Midbrain (tissue), 1 donor: ENCODE results near the gene DESI1.
"Not testable (repeated sequence)": the region's sequence is repeated elsewhere in the genome, so short reads cannot be mapped to it uniquely, and the experiment has no call there.

ENCODE experiments used
- DNase-seq: peaks from one replicate; lab custom pipeline; 2025; lab: John Stamatoyannopoulos, UW

Gene DESI1

DNA sequence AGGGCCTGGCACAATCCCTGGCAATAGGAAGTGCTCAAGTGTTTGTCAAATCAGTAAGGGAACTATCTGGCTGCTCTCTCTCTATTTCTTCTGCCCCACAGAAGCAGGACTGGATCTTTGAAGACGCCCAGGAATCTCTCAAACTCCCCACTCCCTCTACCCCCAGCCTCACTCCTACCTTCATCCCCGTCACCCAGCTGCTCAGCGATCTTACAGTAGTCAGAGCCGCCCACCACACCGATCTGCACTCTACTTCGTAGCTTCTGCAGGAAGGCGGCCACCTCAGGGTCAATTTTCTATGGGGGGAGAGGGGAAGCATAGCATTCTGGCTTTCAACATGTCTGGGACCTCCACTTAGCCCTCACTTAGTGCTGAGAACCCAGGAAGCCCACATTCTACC is 34.9 kb downstream of the DESI1 start:
- no peak for DNase-seq

DNA sequence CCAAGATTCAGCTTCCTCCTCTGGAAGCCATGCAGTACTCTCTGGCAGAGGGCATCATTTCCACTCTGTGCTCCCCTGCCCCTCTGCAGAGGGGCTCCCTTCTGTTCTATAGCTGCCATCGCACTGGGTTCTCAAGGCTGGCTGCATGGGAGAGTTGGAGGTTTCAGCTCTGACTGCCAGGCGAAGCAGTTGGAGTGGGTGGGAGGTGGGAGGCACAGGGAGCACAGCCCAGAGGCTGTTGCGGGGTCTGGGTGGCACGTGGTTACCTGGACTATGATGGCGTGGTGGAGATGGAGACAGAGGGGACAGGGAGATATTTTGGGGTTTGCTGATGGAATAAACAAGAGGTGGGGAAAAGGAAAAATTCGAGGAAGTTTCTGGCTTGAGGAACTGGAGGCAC is 36.0 kb downstream of the DESI1 start:
- no peak for DNase-seq

DNA sequence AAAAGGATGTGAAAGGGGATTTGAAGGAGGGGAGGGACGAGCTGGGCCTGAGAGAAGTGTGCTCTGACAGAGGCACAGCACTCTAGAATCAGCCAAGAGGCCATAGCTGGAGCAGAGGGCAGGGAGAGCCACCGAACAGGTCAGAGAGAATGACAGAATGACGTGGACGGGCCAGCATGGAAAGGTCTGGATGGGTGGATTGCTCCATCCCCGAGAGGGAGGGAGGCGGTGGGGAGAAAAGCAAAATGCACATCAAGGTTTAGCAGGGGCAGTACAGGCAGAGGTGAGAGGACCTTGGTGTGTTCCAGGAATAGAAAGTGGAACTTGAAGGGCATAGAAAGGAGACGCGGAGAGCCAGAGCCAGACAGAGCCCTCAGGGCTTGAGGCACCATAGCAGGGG is 38.1 kb downstream of the DESI1 start:
- DNase-seq = no peak

DNA sequence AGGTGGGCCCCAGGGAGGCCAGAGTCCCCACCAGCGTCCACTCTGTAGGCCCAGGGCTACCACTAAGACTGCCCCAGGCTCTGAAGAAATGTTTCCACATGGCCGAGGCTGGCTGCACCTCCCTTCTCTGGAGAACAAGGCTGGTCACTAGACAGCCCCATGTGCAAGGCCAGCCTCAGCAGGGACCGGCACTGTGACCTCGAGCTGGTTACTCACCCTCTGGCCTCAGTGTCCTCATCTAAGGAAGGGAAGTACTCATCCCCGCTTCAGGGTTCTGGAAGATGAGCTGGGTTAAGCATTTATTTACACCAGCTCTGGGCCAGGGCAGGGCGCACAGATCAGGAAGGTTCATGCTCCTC is 40.9 kb downstream of the DESI1 start:
- DNase-seq = no peak

DNA sequence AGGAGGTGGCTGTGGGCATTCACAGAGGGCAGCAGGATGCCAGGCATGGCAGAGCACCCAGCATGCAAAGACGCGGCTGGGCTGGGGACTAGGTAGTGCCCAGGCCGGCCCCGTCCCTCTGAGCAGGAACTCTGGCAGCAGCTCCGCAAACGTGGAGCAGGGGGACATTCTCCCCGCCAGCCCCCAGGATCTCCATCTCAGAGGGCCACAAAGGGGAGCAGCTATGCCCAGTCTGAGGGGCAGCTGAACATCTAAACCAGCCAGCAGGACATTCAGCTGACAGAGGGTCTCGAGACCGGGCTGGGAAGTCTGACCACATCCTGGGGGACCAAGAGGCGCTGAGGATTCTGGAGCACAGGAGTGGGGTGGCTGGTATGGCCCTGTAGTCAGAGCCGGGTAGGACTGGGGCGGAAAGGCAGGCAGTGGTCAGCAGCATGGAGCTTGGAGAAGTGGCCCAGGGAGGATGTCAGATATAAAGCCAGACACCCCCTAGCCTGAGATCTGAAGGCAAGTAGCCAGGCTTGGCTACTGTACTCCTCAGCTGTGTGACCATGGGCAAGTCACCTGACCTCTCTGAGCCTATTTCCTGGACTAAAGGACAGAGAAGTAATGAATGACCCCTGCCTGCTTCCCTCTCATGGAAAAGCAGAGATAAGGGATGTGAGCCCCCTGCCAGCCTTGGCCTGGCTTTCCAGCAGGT is 41.4 kb downstream of the DESI1 start:
- no peak for DNase-seq

DNA sequence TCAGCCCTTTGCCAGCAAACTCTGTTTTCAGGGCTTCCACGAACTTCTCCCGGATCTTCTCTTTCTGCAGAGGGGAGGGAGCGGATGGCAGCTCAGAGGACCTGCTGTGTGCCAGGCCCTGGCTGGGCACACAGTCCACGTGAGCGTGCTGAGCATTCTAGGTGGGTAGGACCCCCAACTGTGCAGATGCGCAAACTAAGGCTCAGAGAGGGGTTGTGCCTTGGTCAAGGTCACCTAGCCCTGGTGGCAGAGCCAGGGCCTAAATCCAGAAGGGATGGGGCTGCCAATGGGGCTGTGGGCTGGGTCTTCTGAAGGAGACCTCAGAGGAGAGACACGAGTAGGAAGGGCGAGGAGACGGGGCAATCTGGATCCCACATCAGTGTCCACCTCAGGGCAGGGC is 42.0 kb downstream of the DESI1 start:
- no peak for DNase-seq

DNA sequence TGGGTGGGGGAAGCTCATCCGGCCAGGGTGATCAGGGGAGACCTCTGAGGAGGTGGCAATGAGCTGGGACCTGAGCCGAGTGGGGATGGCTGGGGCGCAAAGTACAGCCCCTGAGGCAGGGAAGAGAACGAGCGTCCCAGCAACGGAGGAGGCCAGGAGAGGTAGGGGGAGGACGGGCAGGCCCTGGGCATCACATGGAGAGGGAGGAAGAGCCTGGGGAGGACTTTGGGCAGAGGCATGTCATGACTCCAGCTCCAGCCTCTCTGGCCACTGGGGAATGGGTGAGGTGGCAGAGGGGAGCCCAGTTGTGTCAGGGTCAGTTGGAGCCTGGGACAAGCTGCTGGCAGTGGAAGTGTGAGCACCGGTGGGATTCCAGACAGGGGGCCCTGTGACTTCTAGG is 42.7 kb downstream of the DESI1 start:
- DNase-seq = no peak

DNA sequence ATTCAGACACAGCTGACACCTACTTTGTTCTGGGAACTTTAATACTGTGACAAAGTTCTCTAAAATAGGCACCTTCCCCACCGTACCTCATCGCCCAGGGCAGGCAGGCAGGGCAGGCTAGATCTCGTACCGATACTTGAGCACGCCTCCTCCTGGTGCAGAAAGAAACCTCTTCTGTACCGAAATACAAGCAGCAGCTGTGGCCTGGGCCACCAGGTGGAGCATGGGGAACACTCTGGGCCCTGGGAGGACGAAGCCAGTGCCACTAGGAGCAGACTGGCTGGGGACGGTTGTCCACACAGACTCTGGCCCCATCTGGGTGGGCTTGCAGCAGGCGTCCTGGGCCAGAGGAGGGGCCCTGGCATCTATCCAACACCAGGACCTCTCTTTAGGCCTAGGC is 44.0 kb downstream of the DESI1 start:
- DNase-seq = no peak

DNA sequence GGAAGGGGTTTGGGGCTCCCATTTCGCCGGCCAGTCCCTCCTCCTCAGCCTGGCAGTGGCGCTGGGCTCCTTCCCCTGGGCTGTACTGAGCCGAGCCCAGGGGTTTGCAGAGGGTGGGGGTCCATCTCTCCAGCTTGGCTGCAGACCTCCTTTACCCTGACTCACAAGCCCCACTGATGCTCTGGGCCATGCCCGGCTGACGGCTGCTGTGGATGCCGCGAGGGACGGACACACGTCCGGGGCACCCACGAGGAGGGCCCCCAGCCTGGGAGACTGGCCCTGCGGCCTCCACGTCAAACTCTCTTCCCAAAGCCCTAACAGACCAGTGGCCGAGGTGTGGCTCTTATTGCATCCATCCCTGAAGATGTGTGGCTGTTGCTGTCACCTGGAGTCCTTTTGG is 45.3 kb downstream of the DESI1 start:
- DNase-seq = no peak

DNA sequence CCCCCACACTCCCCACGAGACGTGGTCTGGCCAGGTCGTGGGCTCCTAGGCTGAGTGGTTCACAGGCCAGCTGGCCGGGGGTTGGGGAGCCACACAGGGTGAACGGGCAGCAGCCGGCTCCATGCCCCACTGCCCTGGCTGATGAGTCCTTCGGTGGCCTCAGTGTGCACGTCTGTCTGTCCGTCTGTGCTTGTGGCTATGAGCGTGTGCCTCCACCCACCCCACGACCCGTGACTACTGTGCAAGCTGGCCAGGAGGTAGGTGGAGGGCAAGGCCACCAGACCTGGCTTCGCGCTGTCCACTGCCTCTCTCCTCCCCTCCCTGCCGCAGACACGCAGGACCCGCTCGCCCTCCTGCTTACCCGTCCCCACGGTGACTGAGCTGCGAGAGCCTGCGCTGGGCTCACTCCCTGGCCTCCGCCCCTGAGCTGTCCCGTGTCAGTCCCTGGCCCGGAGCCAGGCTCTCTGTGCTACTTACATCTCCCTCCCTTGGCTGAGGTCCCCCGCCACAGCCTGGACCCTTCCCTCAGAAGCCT is 45.9 kb downstream of the DESI1 start:
- DNase-seq = peak; percentile 35

DNA sequence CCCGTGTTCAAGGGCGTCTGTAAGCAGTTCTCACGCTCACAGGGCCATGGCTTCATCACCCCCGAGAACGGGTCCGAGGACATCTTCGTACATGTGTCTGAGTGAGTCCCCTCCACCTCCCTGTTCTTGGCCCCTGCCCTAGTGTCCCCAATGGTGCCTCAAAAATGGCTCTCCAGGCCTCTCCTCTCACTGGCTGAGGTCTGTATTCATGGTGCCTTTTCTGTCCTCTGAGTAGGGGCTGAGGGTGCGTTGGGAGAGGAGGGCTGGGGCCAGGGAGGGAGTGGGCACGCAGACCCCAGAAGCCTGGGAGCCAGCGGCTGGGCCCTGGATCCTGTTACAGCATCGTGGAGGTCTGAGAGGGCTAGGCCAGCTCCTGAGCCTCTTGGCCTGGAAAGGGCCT is 47.2 kb downstream of the DESI1 start:
- no peak for DNase-seq

DNA sequence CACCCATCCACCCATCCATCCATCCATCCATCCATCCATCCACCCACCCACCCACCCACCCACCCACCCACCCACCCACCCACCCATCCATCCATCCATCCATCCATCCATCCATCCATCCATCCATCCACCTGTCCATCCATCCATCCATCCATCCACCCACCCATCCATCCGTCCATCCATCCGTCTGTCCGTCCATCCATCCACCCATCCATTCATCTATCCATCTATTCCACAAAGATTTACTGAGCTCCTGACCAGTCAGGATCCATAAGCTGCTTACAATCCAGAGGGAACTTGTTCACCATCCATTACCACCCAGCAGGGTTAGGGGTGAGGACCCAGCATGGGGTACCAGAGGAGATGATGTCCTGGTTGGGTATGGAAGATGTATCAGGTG is 48.5 kb downstream of the DESI1 start:
- DNase-seq = not testable (repeated sequence)

DNA sequence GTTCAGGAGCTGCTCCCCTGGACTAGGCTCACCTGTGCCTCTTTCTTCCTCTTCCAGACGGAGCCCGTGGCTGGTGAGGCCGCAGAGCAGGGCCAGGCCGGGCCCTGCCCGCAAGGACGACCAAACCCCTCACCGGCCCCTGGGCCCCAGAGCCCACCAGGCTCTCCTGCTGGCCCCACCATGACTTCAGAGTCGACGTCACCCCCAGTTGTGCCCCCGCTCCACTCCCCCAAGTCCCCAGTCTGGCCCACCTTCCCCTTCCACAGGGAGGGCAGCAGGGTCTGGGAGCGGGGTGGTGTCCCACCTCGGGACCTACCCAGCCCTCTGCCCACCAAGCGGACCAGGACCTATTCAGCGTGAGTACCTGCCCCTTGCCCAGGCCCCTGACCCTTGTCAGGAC is 49.1 kb downstream of the DESI1 start:
- DNase-seq = no peak

DNA sequence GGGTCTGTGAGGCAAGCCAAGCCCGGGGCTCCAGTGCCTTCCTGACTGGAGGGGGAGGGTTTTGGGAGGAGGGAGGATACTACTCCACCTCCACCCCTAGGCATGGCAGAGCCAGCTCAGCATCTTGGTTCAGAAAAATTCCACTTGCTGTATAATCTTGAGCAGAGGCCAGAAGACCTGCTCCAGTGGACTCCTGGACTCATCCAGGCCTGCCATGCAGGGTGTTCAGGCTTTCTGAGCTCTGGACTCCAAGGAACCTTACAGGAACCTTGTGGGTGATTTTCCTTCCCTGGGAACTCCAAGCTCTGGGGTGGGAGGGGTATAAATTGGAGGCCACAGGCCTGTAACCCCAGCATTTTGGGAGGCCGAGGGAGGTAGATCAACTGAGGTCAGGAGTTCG is 50.6 kb downstream of the DESI1 start:
- DNase-seq = no peak

DNA sequence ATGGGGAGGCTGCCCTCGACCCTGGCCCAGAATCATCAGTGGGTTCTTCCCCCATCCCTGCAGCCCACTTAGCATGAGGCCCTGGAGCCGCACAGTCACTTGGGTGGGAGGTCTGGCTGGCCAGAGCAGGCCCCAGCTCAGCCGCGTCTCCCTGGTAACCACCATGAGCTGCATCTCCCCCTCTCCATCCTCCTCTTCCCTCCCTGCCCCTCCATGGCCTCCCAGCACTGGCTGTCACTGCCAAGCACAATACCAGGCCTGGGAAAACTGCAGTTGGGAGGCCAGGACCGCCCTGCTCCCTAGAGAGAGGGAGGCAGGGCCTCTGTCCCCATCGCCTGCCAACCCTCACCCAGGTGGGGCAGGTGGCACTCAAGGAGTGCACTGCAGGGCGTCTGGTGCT is 52.0 kb downstream of the DESI1 start:
- DNase-seq = no peak

DNA sequence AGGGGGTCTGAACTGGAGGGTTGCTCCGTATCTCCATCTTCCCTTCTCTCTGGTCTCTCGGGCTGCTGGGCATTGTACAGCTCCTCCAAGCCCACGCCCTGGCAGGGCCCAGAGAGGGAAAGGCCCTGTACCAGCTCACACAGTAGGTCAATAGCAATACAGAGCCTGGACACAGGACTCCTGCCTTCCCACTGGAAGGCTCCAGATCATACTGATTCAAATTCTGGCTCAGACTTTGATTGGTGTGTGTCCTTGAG is 53.4 kb downstream of the DESI1 start:
- DNase-seq = no peak

DNA sequence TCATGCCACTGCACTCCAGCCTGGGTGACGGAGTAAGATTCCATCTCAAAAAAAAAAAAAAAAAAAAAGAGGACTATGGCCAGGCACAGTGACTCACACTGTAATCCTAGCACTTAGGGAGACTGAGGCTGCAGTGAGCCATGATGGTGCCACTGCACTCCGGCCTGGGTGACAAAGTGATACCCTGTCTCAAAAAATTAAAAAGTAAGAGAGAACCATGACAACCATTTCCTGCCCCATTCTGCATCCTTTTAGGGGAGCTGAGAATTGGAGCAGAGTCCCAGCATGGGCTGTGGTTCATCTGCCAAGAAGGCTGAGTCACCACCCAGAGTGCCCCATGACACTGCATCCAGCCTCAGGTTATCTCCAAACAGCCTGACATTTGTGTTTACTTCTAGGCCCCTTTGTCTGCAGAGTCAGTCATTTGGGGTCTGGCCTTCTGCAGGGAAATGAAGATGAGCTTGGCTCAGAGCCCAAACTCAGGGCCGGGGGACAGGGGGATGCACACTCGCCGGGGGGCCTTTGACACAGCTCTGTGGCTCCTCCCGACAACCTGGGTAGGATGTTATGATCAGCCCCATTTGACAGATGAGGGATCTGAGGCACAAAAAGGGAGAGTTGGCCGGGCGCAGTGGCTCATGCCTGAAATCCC is 55.3 kb downstream of the DESI1 start:
- no peak for DNase-seq

DNA sequence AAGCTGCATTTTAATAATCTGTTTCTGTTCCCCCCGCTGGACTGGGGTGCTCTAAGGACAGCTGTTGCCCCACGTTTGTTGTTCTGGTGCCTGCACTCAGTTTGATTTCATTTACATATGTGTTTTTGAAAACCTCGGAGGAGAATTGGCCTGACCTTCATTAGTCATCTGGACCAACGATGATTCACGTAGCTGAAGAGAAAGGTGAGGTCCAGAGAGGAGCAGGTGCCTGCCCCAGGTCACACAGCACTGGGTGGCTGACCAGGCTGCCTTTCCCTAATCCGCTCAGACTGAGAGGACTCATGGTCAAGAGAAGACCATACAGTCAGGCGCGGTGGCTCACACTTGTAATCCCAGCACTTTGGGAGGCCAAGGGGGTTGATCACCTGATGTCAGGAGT is 56.3 kb downstream of the DESI1 start:
- DNase-seq = no peak

DNA sequence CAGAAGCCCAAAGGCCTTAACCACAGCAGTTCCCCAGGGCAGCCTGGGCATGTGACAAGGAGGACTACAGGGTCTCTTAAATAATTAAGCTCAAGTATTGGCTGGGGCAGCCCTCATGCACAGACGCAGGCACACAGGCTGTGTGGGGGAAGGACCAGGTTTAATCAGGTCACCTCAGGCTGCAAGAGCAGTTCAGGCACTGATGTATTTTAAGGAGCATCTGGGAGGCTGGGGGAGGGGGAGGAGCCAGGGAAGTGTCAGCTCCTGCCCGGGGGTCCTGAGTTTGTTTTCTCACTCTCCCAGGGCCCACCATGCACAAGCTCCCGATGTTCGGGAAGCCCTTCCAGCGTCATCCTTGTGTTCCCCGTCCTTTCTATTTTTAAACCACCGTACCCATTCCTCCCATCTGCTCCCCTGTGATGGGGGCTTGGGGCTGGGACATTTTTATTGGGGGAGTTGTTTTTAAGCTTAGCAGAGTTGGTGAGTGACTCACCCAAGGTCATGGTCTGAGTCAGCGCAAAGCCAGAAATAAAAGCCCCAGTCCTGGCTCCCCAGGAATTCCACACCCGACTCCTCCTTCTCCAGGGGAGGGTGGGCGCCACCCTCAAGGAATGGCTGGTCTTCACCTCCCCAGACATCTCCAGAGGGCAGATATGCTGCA is 57.7 kb downstream of the DESI1 start:
- DNase-seq = no peak

DNA sequence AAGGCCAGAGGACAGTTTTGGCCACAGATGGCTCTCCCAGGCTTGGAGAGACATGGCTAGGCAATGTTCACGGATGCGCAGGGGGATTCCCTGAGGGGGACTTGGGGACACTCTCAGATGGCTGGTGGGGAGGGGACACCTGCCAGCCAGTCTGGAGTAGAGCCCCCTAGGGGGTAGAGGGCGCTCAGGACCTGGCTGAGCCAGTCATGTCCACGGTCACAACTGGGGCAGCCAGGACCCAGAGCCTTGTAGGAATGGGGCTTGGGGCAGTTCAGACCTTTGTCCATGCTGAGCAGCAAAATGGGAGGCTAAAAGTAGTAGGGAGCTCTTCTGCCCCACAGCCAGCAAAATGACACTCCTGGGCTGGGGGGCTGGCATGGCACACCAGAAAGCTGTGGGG is 58.4 kb downstream of the DESI1 start:
- no peak for DNase-seq

DNA sequence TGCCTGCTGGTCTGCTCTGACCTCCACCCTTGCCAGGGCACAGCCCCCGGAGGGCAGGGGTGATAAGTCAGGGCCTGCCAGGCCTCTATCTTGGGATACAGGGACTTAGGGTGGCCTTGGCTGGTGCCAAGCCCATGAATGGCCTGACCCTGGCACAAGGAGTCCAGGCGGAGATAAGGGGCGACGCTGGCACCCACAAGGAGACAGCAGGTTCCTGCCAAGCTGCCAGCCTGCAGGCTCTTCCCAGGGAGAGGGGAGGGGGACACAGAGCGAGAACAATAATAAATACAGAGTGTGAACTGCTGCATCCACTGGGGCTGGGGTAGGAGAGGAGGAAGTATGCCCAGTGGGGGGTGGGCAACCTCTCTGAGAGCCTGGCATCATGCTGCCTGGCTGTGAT is 59.1 kb downstream of the DESI1 start:
- DNase-seq = no peak

DNA sequence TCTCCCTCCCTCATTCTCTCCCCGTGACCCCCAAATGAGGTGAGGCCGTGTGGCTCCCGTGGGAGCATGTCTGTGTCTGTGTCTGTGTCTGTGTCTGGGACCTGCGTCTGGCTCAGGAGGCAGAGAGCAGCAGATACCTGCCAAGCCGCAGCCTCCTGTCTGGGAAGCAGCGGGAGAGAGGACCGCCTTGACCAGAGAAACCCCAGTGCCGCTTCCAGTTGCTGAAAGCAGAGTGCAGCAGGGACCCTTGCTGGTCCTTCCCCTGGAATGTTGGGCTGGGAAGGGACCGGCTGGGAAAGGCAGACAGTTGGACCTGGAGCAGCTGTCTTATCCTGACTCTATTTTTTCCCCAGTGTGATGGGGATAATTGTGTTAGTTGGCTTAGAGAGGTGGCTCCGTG is 59.5 kb downstream of the DESI1 start:
- DNase-seq = no peak

DNA sequence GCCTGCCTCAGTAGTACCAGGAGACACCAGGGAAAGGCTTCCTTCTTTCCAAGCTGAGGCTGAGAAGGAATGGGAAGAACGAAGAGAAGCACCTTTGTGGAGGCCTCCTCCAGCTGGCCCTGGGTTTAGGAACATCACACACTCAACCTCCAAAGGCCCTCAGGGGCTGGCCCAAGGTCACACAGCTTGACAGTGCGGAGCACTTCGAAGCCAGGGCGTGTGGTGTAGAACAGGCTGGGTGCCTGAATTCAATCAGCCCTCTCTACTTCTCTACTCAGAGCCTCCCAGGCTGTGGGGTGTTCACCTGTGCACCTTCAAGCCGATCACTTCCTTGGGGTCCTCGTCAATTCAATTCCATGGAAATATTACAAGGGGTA is 60.8 kb downstream of the DESI1 start:
- no peak for DNase-seq

DNA sequence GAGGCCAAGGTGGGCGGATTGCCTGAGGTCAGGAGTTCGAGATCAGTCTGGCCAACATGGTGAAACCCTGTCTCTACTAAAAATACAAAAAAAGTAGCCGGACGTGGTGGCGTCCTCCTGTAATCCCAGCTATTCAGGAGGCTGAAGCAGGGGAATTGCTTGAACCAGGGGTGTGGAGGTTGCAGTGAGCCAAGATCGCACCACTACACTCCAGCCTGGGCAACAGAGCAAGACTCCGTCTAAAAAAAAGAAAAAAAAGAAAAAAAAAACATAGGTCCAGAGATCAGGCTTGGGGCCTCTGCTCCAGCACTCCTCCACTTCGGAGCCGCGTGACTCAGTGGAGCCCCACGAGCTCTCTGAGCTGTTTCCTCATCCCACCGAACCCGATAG is 62.6 kb downstream of the DESI1 start:
- DNase-seq = not testable (repeated sequence)
